Suprapubic skin (tissue), 4 donors: ENCODE results near the gene NRG3.

Experiments used
- CTCF ChIP-seq, 2 donors: fragments of 200-600 bp in 1 of 2; fragments of 450-650 bp in 1 of 2; sonication (generic) in 1 of 2; IDR thresholded peaks; one replicate each; pipeline ENCODE4 v1.5.1; 2016 to 2019; ENCODE audit warnings: antibody characterized with exemption in 2 of 2, mild to moderate bottlenecking in 1 of 2, moderate library complexity in 1 of 2
- POLR2A ChIP-seq, 2 donors: fragments of 450-650 bp; IDR thresholded peaks; one replicate each; pipeline ENCODE4 v1.6.1; 2017; ENCODE audit warnings: antibody characterized with exemption in 2 of 2, mild to moderate bottlenecking in 2 of 2, moderate library complexity in 2 of 2
- POLR2AphosphoS5 ChIP-seq, 3 donors: sonication (generic); formaldehyde crosslinking; IDR thresholded peaks; one replicate each; pipeline ENCODE4 v1.6.1; 2017; ENCODE audit warnings: antibody characterized with exemption in 3 of 3

- TF ChIP-seq POLR2A (IDR thresholded peaks at IDR 0.05) (no peak), CTCF (IDR thresholded peaks at IDR 0.05) (no peak), POLR2AphosphoS5 (IDR thresholded peaks at IDR 0.05) (no peak)
These were observed 862.6 kb downstream of the NRG3 start for GRCh38 chr10:82737549-82737948.
